Measurements from ENCODE around the gene EXOC6B. TPM values are rescaled to one million over a fixed set of nuclear protein-coding genes. Genes with fewer than 3 reads are reported as not detected.

EXOC6B gene
- total RNA-seq, 4 donors from 2014 or later: 15.7 to 58.4 (median 37.9) TPM

GRCh38 chr2:72378753-72379348 lies 447.0 kb downstream of the EXOC6B start:
- in situ Hi-C loops (cut with MboI; ENCODE audit: low pct_ligation_motif_present in 1 of 4, low pct_unique_long_range_greater_than_20kb in 1 of 4, low sequenced_read_pairs in 3 of 4): no loop called here
- Histone ChIP-seq H3K4me1 (no peaks in the 10 kb centered on the region), H3K36me3 (peaks cover 0 to 3% (median 0%) of the 10 kb centered on the region in 4 donors), H3K4me3 (no peak overlapping the region), H3K27ac (no peak overlapping the region), H3K27me3 (no peaks in the 10 kb centered on the region), H3K9me3 (no peaks in the 10 kb centered on the region)
- no peak for DNase-seq
- 56 to 89% methylated on average over 1 of the region's 1 CpG for WGBS, 2 donors (ENCODE audit: low coverage in 1 of 2)
- TF ChIP-seq POLR2A (IDR thresholded peaks at IDR 0.05) (no peak), POLR2AphosphoS5 (IDR thresholded peaks at IDR 0.05) (no peak), EP300 (IDR thresholded peaks at IDR 0.05; ENCODE audit: low read depth) (no peak), CTCF (IDR thresholded peaks at IDR 0.05) (no peak)
- intact Hi-C loops (cut with DNase I; ENCODE audit: low total_unique reads): no loop called here

GRCh38 chr2:72367530-72368225 lies 458.2 kb downstream of the EXOC6B start:
- no peak overlapping the region for H3K27ac ChIP-seq
- no peaks in the 10 kb centered on the region for H3K36me3 ChIP-seq
- 83 to 87% methylated on average over 5 of the region's 5 CpGs for WGBS, 2 donors (ENCODE audit: low coverage in 1 of 2)
- H3K4me1 ChIP-seq: no peaks in the 10 kb centered on the region
- no peaks in the 10 kb centered on the region for H3K27me3 ChIP-seq
- in situ Hi-C loops (cut with MboI; ENCODE audit: low pct_ligation_motif_present in 1 of 4, low pct_unique_long_range_greater_than_20kb in 1 of 4, low sequenced_read_pairs in 3 of 4) (no loop called here), intact Hi-C loops (cut with DNase I; ENCODE audit: low total_unique reads) (no loop called here)
- TF ChIP-seq POLR2A (IDR thresholded peaks at IDR 0.05) (no peak), CTCF (IDR thresholded peaks at IDR 0.05) (no peak), POLR2AphosphoS5 (IDR thresholded peaks at IDR 0.05) (no peak), EP300 (IDR thresholded peaks at IDR 0.05; ENCODE audit: low read depth) (no peak)
- H3K4me3 ChIP-seq: no peak overlapping the region
- peaks cover 0 to 12% of the 10 kb centered on the region in 2 donors for H3K9me3 ChIP-seq
- peak; percentile 11 for DNase-seq

DNA sequence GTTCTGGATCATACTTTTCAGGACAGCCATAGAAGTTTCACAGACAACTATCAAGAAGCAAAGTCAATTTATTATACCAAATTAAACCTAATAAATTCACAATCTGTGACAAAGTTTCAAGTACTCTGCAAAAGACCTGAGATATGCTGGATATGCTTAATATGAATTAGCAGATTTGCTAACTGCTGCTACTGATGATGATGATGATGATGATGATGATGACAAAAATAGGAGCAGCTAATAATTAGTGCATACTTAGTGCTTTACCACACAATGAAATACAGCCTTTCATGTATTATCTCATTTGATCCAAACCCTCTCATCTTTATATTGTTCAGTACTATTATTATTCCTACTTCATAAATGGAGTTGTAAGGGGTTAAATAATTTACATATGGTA lies 462.4 kb downstream of the EXOC6B start:
- in situ Hi-C loops (cut with MboI; ENCODE audit: low pct_ligation_motif_present in 1 of 4, low pct_unique_long_range_greater_than_20kb in 1 of 4, low sequenced_read_pairs in 3 of 4) (no loop called here), intact Hi-C loops (cut with DNase I; ENCODE audit: low total_unique reads) (no loop called here)
- H3K4me3 ChIP-seq: no peak overlapping the region
- no peak for TF ChIP-seq EP300 (IDR thresholded peaks at IDR 0.05; ENCODE audit: low read depth)
- TF ChIP-seq POLR2AphosphoS5 (IDR thresholded peaks at IDR 0.05): no peak
- no peak for TF ChIP-seq POLR2A (IDR thresholded peaks at IDR 0.05)
- TF ChIP-seq CTCF (IDR thresholded peaks at IDR 0.05): no peak
- no peak overlapping the region for H3K27ac ChIP-seq
- no peaks in the 10 kb centered on the region for H3K9me3 ChIP-seq
- H3K36me3 ChIP-seq: no peaks in the 10 kb centered on the region
- H3K27me3 ChIP-seq: no peaks in the 10 kb centered on the region
- no peak for DNase-seq
- no peaks in the 10 kb centered on the region for H3K4me1 ChIP-seq

DNA sequence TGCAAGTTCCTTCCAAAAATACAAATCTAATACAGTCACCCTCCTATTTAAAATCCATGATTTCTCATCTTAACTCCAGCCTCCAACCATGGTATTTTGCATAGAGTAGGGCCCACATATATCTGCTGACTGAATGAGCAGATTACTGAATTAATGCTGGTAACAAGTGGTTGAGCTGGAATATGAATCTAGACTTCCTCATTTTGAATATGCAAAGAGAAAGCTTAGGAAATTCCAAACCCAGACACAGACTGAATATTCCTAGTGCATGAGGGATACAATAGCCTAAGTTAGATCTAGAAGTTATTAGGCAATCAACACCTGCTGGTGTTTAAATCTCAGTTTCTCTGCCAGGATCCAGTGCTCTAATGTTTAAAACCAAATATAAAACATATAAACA lies 463.1 kb downstream of the EXOC6B start:
- DNase-seq: no peak
- no peaks in the 10 kb centered on the region for H3K4me1 ChIP-seq
- no peak overlapping the region for H3K4me3 ChIP-seq
- H3K36me3 ChIP-seq: no peaks in the 10 kb centered on the region
- in situ Hi-C loops (cut with MboI; ENCODE audit: low pct_ligation_motif_present in 1 of 4, low pct_unique_long_range_greater_than_20kb in 1 of 4, low sequenced_read_pairs in 3 of 4) (no loop called here), intact Hi-C loops (cut with DNase I; ENCODE audit: low total_unique reads) (no loop called here)
- TF ChIP-seq EP300 (IDR thresholded peaks at IDR 0.05; ENCODE audit: low read depth): no peak
- no peak for TF ChIP-seq POLR2AphosphoS5 (IDR thresholded peaks at IDR 0.05)
- no peak overlapping the region for H3K27ac ChIP-seq
- H3K9me3 ChIP-seq: no peaks in the 10 kb centered on the region
- H3K27me3 ChIP-seq: no peaks in the 10 kb centered on the region
